A673 (cell line): ENCODE measurements around the gene CPLX4.

Experiments used
- CTCF ChIP-seq: fragments of 300-800, 200-600 bp; sonication (generic); conservative IDR thresholded peaks from 2 replicates; pipeline ENCODE4 v1.5.1; 2017; ENCODE audit warnings: low read depth, mild to moderate bottlenecking, antibody characterized with exemption, low read length, moderate library complexity, mixed read lengths
- EZH2 ChIP-seq: fragments of 200-600 bp; sonication (generic); IDR thresholded peaks from 2 replicates; pipeline ENCODE4 v1.6.1; 2017; ENCODE audit warnings: borderline replicate concordance, low read depth, mild to moderate bottlenecking, mixed read lengths, antibody characterized with exemption, low read length; ENCODE audit not compliant: poor library complexity, severe bottlenecking

DNA sequence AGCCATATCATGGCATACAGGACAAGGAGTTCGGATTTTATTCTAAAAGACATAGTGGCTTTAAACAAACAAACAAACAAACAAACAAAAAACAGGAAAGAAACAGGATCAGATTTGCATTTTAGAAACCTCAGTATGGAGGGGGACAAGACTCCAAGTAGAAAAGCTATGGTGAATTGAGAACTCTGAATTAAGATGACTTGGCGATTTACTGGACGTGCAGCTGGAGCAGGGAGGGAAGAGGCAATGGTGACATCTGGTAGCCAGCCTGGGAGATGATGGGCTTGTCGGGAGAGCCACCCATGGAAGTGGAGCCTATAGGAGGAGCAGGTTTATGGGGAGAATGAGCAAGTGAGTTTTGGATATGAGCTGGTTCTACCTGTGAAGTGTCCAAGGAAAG lies 13.2 kb downstream of the CPLX4 start:
- no peak for TF ChIP-seq CTCF
- TF ChIP-seq EZH2, result no peak
